Measurements from ENCODE around the gene TRIO.

The TRIO gene

DNA sequence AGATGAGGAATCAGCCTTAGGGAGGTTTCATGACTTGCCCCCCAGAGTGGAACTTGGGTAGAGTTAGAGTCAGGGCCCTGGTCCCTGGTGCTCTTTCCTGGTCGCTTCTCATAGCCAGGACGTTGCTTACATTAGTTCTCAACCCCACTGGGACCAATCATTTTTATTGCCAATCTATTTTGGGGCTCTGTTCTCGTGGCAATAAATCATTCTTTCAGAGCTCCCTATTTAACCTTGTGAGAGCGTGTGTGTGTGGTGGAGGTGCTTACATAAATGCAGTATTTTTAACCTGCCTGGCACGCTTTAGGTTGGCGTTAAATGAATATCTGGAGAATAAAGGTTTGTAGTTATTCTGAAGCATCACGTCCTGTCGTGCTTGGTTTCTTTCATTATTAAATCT lies 4.1 kb downstream of the TRIO start:
- no peak for DNase-seq (ENCODE audit: low read depth, low spot score)

DNA sequence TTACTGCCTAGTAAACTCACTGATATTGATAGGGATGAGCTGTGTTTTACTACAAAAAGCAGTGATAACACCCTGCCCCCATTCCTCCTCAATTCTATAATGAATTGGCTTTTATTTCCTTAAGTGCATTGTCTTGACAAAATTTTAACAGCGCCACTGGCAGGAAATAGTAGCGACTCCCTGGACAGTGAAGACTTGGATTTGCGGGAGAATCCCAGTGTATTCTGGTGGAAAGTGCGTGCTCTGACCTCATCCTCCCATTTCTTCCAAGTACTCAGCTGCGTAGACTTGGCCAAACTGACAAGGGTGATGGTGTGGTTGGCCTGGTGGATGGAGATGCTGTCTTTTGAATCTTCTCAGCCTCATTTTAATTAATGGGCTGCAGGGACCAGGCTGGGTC lies 5.3 kb downstream of the TRIO start:
- DNase-seq (ENCODE audit: low read depth, low spot score) = no peak

DNA sequence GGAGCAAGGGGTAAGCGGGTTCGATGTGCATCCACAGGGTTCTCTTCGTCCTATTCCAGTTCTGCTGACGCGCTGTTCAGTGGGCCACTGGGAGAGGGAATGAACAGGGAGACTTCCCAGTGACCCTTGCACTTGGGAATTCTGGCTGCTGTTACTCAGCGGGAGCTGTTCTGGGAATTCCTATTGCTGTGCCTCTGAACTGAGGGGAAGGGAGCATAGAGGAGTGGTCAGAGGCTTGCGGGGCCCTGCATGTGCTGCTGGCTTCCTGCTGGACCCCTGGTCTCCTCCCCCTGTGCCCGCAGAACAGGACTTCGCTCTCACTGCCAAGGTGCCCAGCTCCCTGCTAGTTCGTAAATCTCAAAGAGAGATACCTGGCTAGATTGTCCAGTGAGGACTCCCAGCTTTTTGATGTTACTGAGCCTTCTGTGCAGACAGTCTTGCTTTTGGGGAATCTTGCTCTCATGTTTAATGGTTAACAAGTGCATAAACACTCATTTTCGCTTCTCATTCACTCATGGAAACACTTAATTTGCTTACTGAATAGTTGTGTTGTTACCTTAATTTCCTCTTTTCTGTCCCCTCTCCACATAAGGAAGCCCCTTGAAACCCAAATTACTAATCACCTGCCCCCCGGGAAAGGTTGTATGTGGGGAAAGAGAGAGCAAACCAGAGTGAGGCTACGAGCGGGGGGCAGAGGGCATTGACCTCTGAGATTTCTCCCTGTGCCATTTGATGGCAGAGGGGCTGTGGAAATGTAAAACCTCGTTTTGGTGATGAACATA lies 5.9 kb downstream of the TRIO start:
- DNase-seq (ENCODE audit: low read depth, low spot score) = no peak

DNA sequence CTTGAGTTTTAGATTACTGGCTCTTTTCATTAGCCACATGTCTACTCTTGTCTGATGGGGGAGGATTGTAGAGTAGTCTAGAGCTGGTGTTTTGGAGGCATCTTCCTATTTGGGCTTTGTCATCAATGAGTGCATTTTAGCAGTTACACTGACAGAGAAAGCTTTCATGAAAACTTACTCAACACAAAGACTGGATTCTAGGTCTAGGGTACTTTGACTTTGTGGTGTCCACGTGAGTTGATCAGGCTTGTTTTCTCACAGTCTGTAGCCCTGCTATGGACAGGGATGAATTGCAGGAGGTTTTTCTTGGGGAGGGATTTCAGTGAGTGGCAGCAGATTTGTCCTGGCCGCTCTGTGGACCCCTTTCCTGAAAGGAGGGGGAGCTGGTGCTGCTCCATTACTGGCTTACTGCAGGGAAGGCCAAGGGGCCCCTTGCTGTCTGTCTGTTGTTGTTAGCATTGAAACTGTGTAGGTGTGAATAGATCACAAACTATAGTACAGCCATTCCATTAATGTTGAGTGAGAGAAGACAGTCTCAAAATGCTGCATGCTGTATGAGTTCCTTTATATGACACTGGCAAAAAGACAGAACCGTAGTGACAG lies 6.6 kb downstream of the TRIO start:
- DNase-seq (ENCODE audit: low read depth, low spot score) = no peak

DNA sequence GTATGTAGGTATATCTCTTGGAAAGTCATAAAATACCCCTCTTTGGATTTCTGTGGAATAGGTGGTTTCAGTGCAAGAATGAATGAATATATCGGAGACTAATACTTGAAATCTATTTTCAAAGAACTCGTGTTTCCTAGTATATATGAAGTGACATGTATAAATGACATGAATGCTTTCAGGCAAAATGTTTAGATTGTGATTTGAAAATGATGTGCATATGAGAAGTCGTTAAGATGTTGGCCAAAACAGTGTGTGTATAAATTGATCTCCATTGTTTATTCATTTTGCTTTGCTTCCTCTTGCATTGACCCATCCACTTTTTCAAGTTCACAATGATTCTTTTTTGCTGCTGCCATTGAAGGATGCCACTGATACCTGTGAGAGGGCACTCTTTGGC lies 8.3 kb downstream of the TRIO start:
- DNase-seq (ENCODE audit: low read depth, low spot score) = no peak

DNA sequence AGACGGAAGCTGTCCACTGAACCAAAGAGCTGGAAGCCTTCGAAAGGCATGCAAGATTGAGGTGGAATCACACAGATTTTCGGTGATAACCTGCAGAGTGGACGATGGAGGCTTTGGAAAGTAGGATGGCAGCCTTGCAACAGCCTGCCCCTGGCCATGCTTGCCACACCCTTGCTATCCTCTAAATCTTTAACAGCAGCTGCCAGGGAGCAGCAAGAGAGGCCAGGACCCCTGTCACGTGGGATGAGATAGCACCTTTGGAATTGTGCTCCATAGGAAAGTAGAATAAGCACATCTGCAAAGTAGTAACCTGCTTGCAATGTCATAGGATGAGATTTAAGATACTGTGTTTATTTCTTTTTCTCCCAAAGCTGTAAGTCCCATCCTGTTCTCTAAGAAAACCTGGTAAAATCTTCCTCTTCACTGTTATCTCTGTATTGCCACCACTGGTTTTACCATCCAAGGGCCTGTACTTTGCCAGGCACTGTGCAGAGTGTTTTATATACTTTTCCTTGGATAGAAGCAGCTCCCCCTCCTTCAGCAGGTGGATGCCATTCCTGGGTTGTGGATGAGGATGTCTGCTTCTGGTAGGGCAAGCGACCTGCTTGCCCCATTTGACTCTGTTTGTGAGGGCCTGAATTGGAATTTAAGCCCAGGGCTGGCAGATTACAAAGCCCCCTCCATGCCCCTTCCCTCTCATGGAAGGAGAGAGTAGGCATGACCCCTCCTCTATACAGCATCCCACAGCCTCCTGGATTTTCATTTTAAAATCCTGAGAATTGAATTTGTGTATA lies 10.1 kb downstream of the TRIO start:
- DNase-seq (ENCODE audit: low read depth, low spot score) = no peak

DNA sequence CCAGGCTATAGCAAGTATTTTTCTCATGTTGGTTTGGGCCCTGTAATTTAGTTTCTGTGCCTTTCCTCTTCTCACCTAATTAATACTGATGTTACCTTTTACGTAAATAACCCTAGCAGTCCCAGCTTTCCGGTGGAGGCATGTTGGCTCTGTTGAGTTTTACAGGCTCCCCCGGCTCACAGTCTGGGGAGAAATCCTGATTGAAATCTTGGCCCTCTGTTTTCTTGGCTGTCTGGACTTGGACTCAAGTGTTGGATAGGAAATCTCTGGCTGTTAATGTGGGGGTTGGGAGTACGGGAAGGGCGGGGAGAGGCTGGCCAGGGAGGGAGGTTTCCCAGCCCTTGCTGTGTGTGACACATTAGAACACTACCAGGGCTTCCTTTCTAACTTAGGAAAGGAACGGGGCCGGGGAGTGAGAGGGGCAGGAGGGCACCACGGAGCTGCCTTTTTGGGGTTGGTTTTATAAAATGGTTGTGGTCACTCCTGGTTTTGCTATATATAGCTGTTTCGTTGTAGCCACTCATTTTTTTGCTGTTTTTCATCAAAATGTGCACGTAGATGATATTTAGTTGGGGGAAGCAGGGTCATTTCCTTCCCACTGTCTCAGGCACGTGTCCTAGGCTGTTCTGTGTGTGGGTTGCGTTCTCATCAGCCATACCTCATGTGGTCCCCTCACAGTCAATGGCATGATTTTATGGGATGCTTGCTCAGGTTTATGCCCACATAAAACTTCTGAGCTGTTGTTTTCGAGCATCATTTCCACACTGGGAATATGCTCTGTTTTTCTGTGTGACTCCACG lies 11.0 kb downstream of the TRIO start:
- DNase-seq (ENCODE audit: low read depth, low spot score) = no peak

DNA sequence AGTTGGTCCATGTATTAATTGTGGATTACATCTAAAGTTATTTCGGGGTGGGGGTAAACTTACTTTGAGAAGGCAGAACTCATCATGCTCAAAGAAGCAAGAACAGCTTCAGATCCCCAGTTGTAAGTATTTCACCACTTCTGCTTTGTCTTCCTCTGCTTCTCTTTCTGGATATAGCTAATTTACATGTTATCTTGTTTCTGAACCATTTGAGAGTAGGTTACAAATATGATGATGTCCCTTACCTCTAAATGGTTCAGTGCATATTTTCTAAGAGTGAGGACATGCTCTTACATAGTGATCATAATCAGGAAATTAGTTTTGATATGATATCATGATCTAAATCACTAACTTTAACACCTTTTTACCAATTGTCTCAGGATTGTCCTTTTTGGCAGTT lies 11.9 kb downstream of the TRIO start:
- DNase-seq (ENCODE audit: low read depth, low spot score) = no peak

DNA sequence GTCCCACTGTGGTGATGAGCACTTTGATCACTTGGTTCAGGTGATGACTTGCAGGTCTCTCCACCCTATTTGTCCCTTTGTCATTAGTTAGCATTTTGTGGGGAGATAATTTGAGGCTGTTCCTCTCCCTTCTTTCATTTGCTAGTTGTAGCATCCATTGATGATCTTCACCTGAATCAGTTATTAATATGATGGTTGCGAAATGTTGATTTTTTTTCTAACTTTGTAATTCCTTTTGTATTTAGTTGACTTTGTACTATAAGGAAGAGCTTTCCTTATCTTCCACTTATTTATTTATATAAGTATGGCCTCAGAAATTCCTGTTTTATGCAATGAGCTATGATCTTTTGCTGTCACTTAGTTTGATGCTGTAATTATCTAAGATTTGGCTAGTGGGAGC lies 12.6 kb downstream of the TRIO start:
- no peak for DNase-seq (ENCODE audit: low read depth, low spot score)

DNA sequence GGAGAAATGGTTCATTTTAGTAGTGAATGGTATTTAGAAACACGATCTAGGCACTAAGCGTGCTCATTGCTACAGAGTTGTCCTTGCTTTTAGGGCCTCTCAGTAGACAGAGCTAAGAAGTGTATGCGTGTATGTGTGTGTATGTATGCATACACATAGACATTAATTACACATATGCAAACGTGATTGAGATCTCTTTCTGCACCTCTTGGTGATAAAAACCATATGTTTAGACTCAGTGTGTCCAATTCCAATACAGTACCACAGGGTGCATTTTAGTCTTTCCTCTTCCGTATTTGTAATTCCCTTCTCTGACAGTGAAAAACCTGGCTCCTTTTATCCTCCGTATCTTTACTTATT lies 13.1 kb downstream of the TRIO start:
- DNase-seq (ENCODE audit: low read depth, low spot score) = no peak

DNA sequence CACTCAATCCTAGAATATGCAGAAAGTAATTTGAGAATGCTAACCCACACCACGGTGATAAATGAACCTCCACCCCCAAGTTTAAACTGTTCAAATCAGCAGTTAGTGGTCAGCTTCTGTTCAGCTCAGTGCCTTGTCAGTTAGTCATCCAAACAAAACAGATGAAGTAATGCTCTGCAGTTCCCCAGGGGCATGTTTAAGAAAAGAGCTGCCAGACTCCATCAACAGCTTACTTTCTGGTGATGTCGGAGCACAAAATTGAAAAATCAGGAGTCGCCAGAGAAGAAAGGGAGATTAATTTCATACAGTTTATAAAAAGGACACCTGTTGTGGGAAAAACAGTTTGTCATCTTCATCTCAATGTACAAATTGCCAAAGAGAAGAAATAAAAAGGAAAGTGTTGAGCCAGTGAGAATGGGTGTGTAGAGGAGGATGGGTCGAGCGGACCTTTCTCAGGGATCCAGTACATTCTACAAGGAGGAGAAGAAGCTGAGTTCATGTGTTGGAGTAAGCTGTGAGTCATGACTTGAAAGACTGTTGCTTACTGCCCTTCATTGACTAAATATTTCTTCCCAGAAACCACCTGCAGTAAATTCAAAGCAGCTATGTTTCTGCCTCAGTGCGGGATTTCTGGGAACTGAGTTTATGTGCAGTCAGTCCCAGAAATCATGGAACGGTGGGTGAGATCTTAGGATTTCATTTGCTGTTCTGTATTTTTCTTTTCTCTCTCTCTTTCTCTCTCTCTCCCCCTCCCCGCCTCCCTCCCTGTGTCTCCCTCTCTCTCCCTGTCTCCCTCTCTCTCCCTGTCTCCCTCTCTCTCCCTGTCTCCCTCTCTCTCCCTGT lies 13.7 kb downstream of the TRIO start:
- DNase-seq (ENCODE audit: low read depth, low spot score) = no peak

DNA sequence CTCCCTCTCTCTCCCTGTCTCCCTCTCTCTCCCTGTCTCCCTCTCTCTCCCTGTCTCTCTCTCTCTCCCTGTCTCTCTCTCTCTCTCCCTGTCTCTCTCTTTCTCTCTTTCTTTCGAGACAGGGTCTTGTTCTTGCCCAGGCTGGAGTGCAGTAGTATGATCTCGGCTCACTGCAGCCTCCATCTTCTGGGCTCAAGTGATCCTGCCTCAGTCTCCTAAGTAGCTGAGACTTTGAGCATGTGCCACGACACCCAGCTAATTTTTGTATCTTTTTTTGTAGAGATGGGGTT lies 14.3 kb downstream of the TRIO start:
- no peak for DNase-seq (ENCODE audit: low read depth, low spot score)

DNA sequence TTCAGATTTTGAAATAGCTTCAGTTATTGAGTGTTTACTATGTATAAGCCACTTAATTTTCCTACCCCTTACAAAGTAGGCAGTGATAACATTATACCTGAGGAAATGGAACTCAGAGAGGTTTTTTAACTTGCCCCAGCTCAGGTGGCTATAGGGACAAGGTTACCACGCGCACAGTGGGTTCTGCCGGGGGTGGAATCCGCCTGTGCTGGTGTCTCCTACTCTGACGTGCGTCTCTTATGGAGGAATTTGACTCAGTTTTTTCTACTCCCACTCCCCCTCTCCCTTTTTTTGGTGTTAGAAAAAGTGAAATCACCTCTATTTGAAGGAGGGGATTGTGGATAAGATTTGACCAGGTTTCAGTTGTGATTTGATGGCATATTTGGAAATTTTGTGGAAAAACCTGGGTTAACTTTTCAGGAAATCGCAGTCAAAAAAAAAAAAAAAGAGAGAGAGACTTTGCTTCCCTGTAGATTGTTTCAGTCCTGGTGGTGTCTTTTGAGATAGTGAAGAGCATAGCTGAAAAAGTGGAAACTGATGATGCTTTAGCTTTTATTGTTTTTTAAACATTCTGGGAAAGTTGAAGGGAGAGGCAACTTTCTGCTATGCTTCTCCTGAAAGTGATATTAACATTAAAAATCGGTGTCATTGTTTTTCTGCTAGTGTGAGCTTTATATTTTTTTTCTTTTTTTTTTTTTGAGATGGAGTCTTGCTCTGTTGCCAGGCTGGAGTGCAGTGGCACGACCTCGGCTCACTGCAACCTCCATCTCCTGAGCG lies 15.9 kb downstream of the TRIO start:
- no peak for DNase-seq (ENCODE audit: low read depth, low spot score)

DNA sequence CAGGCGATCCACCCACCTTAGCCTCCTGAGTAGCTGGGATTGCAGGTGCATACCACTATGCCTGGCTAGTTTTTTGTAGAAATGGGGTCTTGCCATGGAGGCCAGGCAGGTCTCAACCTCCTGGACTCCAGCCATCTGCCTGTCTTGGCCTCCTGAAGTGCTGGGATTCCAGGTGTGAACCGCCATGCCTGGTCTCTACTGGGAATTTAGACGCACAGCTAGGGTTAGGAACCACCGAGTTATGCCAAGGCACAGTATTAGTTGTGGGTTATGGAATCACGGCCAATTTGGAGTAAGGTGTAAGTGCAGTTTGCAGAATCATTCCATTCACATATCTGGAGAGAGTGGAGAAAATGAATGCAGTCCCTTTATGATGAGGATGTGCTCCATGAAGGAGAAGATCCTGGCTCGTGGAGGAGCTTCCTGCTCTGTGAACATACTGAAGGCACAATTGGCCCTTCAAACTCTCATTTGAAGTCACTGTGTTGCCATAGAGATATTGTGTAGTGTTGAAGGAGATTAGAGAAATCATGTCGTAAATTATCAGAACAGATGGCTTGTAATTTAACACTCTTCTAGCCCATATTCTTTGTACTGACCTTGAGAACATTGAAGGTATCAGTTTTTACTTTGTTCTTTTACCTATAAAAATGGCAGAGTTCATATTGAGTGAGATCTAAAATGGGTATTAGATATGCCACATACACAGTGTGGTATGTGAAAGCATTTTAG lies 18.8 kb downstream of the TRIO start:
- DNase-seq (ENCODE audit: low read depth, low spot score) = no peak

DNA sequence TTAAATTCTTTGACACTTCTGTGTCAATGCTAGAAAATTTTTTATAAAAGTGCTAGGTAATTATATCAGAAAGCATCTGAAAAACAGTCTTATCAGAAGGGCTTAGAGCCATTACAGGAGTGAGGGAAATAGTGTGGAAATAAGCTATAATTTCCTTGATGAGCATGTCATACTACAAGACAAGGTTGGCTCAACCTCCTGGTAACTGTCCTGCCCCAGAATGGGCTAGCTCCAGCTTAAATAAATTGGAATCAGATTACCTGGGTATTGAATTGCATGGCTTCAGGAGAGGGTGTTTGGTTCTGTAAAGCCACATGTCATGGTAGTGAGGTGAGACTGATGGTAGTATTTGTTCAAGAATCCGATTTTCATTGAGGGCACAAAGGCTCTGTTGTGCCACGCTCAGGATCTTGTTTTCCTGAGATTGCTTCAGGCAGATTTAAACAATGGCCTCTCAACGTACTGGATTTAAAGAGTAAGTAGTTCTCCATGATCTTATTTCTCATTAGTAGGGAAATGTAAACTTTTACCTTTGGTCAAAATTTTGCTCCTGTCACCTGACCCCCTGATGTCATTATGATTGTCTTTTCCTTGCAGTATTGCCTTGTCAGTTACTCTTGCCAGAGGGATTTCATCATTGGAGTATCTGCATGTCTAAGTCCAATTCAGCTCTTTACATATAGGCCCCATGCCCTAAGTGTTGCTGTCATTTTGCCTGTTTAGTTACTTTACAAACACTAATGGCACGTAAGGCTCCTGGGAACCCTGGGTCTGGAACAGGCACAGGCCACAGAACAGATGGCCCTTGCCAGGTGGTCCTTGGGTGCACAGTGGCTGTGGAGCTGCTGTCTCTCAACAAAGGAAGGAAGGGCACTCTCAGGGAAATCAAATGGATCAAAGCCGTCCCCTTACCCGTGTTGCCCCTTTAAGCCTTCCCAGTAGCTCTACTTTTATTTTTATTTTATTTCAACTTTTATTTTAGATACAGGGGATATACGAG lies 21.3 kb downstream of the TRIO start:
- no peak for DNase-seq (ENCODE audit: low read depth, low spot score)

DNA sequence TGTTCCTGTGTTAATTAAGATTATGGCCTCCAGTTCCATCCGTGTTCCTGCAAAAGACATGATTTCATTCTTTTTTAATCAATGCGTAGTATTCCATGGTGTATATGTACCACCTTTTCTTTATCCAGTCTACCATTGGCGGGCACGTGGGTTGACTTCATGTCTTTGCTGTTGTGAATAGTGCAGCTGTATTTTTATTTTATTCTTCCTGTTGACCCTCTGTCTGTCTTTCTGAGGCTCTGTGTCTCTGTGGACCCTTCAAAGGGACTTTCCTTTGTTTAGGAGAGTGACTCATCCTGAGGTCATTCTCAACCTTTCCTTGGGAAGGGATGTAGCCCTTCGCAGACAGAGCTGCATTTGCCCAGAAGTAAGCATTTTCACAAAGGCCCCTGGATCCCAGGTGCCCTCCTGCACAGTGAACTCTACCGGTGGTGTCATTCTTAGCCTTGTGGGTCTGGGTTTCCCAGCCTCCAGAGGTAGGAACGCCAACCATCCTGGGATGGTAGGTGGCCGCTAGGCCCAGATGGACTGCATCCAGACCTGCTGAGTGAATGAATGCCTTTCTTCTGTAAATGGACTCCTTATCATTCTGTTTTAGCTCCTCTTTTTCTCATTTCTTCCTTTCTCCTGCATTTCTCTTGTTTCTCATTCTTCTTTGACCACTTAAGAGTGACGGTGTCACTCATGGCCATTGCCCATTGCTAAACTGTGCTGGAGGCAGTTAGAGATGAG lies 22.4 kb downstream of the TRIO start:
- no peak for DNase-seq (ENCODE audit: low read depth, low spot score)

DNA sequence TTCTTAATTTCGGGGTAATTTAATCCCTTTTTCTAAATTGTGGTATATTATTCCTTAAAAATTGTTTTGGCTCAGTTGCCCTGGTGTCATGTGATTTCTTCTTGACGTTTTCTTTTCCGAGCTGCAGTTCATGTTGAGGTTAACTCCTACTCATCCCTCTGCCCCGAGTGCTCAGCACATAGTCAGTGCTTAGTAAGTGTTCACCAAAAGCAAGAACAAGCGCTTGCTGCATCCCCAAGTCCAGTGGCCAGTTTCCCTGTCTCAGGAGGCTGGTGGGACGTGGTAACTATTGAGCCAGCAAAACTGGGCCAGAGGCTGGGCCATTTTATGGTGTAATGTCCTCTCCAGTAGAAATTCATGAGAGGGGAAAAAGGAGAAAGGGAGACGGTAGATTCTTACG lies 23.3 kb downstream of the TRIO start:
- no peak for DNase-seq (ENCODE audit: low read depth, low spot score)
